Endothelial cell (in vitro differentiated cells): Measurements from ENCODE around the gene TREM2. TPM values are rescaled to one million over a fixed set of nuclear protein-coding genes. Genes with fewer than 3 reads are reported as not detected.

Experiments
- DNase-seq: peaks from one replicate; pipeline ENCODE4 v3.0.0; 2021; ENCODE audit warnings: low spot score
- H3K27ac Mint-ChIP-seq: one replicate; pipeline ENCODE4 v1.8.0; 2021; ENCODE audit warnings: mixed read lengths, inconsistent platforms; ENCODE audit not compliant: unreplicated experiment
- H3K27me3 Mint-ChIP-seq: one replicate; pipeline ENCODE4 v1.8.0; 2021; ENCODE audit warnings: mild to moderate bottlenecking, moderate library complexity, mixed read lengths, inconsistent platforms; ENCODE audit not compliant: unreplicated experiment
- H3K36me3 Mint-ChIP-seq: one replicate; pipeline ENCODE4 v1.8.0; 2021; ENCODE audit warnings: mild to moderate bottlenecking, low read depth, mixed read lengths, inconsistent platforms; ENCODE audit not compliant: unreplicated experiment
- H3K4me1 Mint-ChIP-seq: one replicate; pipeline ENCODE4 v1.8.0; 2021; ENCODE audit warnings: mild to moderate bottlenecking, mixed read lengths, inconsistent platforms; ENCODE audit not compliant: unreplicated experiment
- H3K4me3 Mint-ChIP-seq: one replicate; pipeline ENCODE4 v1.8.0; 2021; ENCODE audit warnings: mild to moderate bottlenecking, mixed read lengths, inconsistent platforms; ENCODE audit not compliant: unreplicated experiment
- H3K9me3 Mint-ChIP-seq: one replicate; pipeline ENCODE4 v1.8.0; 2021; ENCODE audit warnings: mixed read lengths, inconsistent platforms; ENCODE audit not compliant: unreplicated experiment
- CTCF ChIP-seq: fragments of 200-600 bp; sonication (generic); IDR thresholded peaks from one replicate; pipeline ENCODE4 v1.5.0; 2021; ENCODE audit warnings: antibody characterized with exemption; ENCODE audit not compliant: unreplicated experiment
- total RNA-seq: library from RNA; stranded (reverse); fragmentation: NEBNext Ultra II Directional; extraction: Animal tissue kit (Norgen Biotek cat#: 25700); gene quantifications from one replicate; pipeline ENCODE4 v1.2.1, GENCODE V29; 2021; ENCODE audit not compliant: unreplicated experiment

Gene TREM2
- total RNA-seq, 1 donor from 2014 or later, result not detected

- Mint-ChIP-seq H3K27me3 (peaks cover 2% of the 10 kb centered on the region), H3K36me3 (no peaks in the 10 kb centered on the region), H3K9me3 (no peaks in the 10 kb centered on the region), H3K4me3 (no peak overlapping the region), H3K27ac (no peak overlapping the region), H3K4me1 (peaks cover 2% of the 10 kb centered on the region)
- TF ChIP-seq CTCF, result no peak
- DNase-seq, result no peak
Measured at GRCh38 chr6:41177287-41177686, 14.4 kb upstream of the TREM2 start.

GRCh38 chr6:41176189-41176588, 13.3 kb upstream of the TREM2 start:
- Mint-ChIP-seq H3K4me3 (no peak overlapping the region), H3K27ac (no peak overlapping the region), H3K9me3 (no peaks in the 10 kb centered on the region), H3K36me3 (no peaks in the 10 kb centered on the region), H3K27me3 (peaks cover 2% of the 10 kb centered on the region), H3K4me1 (peaks cover 2% of the 10 kb centered on the region)
- TF ChIP-seq CTCF, result no peak
- no peak for DNase-seq

GRCh38 chr6:41175084-41175483, 12.2 kb upstream of the TREM2 start:
- H3K27me3 Mint-ChIP-seq, result peaks cover 2% of the 10 kb centered on the region
- H3K9me3 Mint-ChIP-seq, result no peaks in the 10 kb centered on the region
- peaks cover 6% of the 10 kb centered on the region for H3K4me1 Mint-ChIP-seq
- H3K36me3 Mint-ChIP-seq, result no peaks in the 10 kb centered on the region
- no peak for DNase-seq
- H3K4me3 Mint-ChIP-seq, result no peak overlapping the region
- no peak overlapping the region for H3K27ac Mint-ChIP-seq
- no peak for TF ChIP-seq CTCF

- DNase-seq, result no peak
- TF ChIP-seq CTCF, result no peak
- H3K9me3 Mint-ChIP-seq, result no peaks in the 10 kb centered on the region
- peaks cover 4% of the 10 kb centered on the region for H3K4me1 Mint-ChIP-seq
- H3K36me3 Mint-ChIP-seq, result no peaks in the 10 kb centered on the region
- peaks cover under 1% of the 10 kb centered on the region for H3K27me3 Mint-ChIP-seq
- no peak overlapping the region for H3K27ac Mint-ChIP-seq
- no peak overlapping the region for H3K4me3 Mint-ChIP-seq
Measured at GRCh38 chr6:41174610-41175009, 11.7 kb upstream of the TREM2 start.

GRCh38 chr6:41171908-41172307, 9.0 kb upstream of the TREM2 start:
- H3K4me3 Mint-ChIP-seq, result no peak overlapping the region
- H3K36me3 Mint-ChIP-seq, result no peaks in the 10 kb centered on the region
- peaks cover 1% of the 10 kb centered on the region for H3K27me3 Mint-ChIP-seq
- H3K9me3 Mint-ChIP-seq, result no peaks in the 10 kb centered on the region
- no peak overlapping the region for H3K27ac Mint-ChIP-seq
- DNase-seq, result no peak
- peaks cover 4% of the 10 kb centered on the region for H3K4me1 Mint-ChIP-seq
- TF ChIP-seq CTCF, result no peak
